GM18517 (cell line): ENCODE measurements around the gene CLEC16A.
A peak's percentile ranks its signal among the peaks of the same experiment; 100 is the strongest.

Experiments
- ATAC-seq: cut with Tn5 transposase; IDR thresholded peaks from one replicate; pipeline ENCODE4 v1.9.1; 2021; ENCODE audit warnings: mild to moderate bottlenecking, moderate library complexity; ENCODE audit not compliant: unreplicated experiment

CLEC16A gene

DNA sequence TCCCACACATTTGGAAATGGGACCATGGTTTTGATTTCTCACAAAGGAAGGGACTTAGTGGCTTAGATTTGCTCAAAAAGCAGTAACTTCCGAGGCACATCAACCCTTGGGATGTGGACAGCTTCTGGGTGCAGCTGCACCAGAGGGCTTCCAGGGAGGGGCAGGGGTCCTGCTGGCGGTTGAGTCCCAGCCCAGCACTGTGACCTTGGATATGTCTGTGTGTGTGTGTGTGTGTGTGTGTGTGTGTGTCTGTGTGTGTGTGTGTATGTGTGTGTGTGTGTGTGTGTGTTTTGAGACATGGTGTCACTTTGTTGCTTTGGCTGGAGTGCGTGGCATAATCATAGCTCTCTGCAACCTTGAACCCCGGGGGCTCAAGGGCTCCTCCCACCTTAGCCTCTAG is 130.8 kb downstream of the CLEC16A start:
- ATAC-seq, result no peak

DNA sequence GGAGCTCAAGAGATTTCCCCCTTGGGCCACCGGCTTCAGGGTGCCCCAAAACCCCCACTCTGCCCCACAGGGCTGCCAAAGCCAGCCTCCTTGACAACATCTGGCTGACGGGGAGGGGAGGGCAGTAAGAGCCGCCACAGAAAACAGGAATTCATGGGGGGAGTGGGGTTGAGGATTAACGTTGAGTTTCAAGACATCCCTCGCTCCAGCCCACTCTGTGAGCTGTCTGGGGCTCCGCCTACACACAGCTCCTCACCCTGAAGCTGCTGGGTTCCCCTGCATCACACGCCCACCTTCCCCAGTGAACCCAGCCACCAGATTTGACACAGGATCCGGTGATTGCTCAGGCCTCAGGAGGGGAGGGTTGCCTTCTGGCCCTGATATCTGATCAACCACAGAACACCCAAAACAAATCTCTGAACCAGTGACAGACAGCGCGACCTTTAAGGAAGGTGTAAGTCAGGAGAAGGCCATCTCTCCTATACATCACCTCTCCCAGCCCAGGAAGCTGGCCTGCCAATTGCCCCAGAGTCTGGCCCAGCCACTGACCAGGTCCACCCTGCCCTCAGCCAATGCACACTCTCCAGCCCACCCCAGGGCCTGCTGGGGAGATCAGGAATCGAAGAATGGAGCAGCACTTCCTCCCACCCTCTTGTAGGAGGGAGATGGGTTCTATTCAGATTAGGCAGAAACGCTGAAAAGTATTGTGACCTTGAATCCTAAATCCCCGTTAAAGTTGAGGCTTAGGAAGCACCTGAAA is 132.1 kb downstream of the CLEC16A start:
- peak; percentile 52 for ATAC-seq

DNA sequence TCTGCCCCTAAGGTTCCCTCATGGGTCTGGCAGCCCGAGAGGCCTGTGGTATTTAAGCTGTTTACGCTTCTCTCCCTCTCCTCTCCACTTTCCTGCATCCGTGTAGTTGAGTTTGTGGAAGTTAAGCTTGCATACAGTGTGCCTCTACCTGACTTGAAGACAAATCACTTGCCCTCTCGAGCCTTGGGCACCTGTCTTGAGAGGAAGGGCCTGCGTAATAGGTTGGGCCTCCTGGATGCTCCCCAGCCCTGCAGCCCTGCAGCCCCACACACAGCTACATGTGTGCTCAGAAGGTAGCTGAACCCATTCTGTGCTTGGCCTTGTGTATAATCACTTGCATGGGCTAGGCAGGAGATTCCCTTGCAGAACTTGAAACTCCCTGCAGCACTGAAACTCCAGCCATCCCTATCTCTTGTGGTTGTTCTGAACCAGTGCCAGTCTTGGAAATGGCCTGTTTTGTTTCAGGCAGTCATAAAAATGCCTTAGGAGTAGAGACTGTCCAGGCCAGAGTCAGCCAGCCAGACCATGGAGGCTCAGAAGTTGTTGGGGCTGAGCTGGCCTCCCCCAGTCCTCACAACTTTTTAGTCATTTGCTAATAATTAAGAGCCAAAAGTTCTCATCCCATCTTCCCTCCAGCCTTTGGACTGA is 134.6 kb downstream of the CLEC16A start:
- ATAC-seq, result no peak

DNA sequence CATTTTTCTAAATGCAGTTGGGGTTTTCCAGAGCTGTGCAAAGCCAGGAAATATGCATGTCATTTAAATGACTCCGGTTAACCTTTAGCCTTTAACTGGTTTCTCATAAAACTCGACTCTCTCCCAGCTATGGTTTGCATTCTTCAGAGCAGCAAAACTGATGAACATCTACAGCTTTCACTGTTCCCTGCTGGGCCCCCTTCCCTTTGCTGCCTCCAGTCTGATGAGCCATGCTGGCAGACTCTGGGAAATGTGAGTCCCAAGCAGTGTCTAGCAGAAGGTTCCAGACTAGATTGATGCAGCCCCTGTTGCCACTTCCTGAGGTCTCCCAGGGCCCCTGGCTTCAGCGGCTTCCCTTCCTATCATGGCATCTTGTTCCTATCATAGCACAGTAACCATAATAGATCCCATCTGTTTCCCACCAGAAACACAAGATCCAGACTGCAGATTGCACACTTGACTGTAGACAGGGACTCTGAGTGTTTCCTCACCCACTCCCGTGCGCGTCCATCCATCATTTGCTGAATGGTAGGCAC is 135.4 kb downstream of the CLEC16A start:
- no peak for ATAC-seq

DNA sequence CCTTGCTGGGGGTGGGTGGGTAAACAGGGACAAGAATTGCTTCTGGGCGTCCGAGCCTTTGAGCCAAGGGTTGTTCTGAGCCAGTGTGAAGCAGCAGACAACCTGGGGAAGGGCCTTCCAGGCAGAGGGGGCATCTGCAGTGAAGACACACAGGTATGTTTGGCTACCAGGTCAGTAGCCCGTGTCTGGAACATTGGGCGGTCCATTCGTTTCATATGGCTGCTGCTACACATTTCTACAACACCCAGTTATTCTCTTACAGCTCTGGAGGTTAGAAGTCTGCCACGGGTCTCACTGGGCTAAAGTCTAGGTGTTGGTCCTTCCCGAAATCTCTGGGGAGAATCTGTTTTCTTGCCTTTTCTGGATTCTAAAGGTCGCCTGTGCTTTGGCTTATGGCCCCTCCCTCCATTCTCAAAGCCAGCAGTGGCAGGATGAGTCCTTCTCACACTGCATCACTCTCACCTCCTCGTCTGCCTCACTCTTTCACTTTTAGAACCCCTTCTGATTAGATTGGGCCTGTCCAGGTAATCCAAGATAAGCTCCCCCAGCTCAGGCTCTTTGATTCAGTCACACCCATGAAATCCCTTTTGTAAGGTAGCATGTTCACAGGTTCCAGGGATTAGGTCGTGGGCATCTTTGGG is 136.1 kb downstream of the CLEC16A start:
- ATAC-seq, result no peak

DNA sequence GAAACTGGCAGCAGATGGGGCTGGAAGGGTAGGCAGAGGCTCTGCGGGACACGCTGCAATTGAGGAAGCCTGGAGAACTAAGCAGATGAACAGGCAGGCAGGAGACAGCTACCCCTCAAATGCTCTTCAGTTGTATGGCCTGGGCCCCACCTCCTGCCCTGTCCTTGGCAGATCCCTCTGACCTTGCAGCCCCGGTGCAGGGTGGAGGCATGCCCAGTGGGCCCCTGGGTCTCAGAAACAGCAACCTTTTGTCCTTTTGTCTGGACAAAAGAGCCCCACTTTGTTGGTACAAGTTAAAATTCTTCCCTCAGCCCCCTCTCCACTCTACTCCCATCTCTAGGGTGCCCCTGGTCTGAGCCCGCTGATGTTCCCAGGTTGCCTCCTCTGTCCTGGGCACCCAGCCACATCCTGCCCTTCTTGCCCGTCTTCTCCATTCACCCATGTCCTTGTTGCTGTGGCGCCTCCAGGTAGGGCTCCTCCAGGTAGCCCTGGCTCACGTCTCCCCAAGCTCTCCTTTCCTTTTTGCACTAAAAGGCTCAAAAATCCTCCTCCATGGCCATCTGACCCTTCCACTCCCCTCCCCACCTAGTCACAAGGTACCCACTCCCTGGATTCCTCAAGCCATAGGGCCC is 136.8 kb downstream of the CLEC16A start:
- ATAC-seq, result no peak

DNA sequence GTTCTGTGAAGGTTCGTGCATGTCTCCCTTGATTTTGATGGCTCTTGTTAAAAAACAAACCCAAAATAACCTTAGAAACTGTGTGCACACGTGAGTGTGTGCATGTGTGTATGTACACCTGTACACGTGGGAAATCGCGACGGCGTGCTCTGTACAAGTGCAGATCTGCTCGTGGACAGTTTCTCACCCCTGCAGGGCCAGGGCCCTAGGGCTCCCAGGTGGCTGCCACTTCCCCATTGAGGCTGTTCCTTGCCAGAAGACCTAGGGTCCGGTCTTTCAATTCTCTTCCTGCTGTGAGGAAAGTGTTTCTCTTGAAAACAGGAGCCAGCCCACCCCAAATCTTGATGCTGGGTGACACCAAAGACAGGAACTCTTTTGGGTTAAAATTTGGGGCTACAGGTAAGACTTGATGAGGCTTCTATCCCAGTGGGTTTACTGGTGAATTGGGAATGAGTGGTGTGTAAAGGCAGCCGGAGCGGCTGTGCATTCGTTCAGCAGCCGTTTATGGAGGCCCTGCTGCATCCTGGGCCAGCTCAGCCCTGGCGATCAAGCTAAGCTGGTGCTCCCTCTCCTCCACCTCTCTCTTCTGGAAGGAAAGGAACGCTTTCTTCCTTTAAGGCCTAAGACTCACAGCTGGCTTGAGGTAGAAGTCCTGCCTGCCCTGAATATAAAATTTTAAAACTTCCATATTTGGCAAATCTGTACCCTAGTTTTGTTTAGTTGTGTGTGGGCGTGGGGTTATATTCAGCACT is 137.9 kb downstream of the CLEC16A start:
- ATAC-seq, result no peak

DNA sequence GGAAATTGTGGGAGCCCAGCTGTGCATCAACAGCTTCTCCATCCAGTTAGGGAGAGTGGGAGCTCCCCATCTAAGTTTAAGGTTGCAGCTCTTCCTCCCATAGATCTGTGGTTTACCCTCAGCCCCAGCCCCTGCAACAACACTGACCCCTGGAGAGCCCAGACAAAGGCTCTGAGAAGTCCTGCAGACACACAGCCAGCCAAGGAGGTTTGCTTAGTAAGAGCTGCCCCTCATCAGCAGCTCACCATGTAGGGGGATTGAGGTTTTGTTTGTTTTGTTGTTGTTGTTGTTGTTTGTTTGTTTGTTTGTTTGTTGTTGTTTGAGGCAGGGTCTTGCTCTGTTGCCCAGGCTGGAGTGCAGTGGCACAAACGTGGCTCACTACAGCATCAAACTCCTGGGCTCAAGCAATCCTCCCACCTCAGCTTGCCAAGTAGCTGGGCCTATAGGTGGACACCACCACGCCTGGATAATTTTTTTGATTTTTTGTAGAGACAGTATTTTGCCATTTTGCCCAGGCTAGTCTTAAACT is 138.6 kb downstream of the CLEC16A start:
- no peak for ATAC-seq

DNA sequence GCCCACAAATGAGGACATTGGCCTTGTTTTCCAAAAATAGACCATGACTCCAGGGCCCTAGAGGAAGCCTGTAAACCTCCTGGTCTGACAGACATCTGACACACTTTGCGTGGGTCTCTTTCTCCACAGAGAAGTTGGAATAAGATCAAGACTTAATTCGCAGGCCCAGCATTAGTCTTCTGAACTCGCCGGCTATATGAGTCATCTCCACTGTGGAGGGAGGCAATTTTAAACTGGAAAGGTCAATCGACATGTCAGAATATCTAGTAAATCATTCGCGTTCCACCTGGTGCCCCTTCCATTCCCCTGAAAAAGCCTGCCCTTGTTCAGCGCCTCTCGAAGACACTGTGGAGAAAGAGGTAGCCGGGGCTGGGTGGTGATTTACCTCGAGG is 140.1 kb downstream of the CLEC16A start:
- no peak for ATAC-seq

DNA sequence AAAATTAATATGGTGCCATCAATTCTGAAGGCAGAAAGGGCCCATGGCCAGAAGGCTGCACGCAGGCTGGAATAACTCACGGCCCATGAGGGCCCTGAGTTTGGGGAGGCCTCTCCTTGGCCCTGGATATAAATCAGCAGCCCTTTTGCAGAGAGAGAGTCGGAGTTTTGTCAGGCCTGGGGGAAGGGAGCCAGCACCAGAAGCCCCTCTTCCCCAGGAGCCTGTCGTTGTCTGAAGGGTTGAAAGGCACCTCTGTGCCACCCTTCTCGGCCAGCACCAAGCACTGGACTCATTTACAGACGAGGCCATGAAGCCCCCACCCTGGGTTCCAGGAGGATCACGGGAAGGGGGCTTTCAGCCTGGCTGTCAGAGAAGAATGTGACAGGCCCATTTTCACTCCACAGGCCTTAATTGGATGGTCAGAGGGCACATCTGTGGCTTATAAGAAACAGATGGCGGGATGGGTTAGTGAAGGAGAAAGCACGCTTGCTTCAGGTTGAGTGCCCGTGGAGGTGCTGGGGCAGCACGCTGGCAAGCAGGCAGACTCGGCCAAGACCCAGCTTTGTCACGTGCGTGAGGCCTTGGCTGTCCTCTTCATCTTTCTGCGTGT is 140.6 kb downstream of the CLEC16A start:
- ATAC-seq, result no peak

DNA sequence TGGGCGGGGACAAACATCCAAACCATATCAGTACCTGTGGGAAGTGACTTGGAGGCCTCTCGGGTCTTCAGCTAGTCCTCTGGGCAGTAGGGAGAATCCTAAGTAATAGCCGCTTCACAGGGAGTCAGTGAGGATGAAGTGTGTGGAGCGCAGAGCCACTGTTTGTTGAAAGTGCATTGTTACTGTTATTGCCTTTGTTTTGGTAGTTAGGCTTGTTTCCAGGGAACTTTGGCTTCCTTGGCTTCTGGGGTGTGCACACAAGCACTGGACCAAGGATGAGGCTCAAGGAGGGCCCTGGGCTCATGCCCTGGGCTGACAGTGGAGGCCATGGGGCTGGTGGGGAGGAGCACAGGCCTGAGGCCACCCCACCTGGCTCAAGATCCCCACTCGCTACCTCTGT is 141.6 kb downstream of the CLEC16A start:
- ATAC-seq, result no peak

DNA sequence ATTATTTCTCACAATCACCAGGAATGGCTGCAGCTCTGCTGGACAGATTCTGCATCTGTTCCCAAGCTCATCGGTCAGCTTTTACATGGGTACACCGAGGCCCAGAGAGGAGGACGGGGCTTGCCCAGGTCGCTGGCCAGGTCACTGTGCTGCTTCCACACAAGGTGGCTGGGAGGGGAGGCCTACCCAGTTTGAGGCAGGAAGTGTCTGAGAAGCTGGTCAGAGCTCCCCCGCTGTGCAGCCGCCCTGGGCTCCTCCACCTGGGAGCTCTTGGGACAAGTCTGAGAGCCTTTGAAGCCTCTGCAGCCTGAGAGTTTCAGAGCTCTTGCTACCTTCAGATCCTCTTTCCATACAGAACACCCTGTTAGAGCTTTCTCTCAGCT is 143.3 kb downstream of the CLEC16A start:
- ATAC-seq, result no peak

DNA sequence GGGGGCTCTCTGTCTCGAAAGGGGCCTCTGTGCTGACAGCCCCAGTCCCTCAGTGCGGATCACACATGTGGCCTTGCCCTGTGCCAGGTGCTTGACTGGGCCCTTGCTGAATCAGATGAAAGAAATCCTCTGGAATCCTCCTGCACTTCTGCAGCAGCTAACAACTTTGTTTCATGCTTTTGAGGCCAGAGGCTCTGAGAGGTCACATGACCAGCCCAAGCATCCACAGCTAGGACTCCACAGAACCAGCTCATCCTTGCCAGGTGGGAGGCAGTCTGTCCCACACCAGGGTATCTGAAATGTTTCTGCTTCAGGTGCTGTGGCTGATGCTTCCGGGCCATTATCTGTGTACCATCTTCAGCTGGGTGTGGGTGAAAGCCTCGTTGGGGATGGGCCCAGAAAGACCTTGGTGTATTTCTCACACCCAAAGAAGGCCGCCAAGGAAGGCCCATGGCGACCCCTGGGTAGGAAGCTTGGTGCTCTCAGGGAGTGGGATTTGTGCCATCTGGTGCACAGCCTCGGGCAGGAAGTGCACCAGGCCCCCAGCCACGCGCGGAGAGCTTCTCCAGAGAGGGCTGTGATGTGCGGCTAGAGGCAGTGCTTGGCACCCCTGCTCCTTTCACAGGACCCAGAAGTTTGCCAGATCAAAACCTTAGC is 143.8 kb downstream of the CLEC16A start:
- ATAC-seq, result no peak

DNA sequence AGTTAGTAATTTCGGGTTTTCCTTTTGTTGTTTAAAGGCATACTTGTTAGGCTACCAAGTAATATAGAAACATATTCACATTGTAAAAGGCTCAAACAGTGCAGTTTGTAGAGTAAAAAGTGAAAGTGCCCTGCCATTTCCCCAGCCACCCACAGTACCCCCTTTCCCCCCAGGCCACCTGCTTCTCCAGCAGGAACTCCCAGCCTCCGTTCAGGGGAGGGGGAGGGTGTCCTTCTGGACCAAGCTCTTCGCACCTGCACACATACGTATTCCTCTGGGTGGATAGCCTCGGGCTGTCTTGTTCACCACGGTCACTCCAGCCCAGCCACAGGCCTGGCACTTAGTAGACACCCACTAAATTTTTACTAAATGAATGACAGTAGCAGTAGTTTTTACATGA is 144.5 kb downstream of the CLEC16A start:
- no peak for ATAC-seq

DNA sequence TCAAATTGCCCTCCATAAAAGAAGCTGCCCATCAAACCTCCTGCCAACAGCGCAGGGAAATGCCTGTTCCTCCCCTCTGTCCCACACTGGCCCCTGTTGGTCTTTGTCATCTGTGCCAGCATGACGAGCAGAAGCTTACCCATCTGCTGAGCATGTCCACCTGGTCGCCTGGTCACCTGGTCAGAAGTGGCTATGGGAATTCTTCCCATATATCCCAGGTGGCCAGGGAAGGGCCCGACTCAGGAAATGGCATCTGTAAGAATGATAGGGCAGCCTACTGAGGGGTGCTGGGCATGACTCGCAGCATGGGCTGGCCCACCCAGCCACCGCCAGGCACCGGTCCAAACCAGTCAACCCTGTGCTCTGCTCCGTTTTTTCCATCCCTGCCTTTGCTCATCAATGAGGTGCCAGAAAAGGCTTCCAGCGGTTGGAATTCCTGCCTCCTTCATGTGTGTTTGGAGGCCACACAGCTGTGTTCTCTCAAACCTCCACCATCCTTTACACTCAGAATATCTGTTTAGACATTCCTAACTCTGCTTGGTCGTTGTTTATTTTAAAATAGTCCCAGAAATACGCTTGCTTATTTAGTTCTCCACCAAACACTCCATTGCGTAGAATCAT is 145.2 kb downstream of the CLEC16A start:
- ATAC-seq, result no peak

DNA sequence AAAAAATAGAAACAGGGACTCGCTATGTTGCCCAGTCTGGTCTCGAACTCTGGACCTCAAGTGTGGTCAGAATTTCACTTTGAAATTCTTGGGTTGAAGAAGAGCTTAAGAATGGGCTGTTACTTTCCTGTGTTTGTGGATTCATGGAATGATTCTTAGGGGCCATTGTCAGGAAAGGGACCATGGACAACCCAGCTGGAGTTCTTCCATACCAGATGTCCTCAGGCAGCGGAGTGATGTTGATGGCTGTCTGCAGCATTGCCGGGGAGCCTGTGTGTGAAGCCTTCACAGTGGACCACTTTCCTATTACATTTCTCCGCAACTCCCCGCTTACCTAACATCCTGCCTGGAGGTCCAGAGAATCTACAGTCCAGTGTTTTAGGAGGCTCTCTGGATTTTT is 145.9 kb downstream of the CLEC16A start:
- no peak for ATAC-seq

DNA sequence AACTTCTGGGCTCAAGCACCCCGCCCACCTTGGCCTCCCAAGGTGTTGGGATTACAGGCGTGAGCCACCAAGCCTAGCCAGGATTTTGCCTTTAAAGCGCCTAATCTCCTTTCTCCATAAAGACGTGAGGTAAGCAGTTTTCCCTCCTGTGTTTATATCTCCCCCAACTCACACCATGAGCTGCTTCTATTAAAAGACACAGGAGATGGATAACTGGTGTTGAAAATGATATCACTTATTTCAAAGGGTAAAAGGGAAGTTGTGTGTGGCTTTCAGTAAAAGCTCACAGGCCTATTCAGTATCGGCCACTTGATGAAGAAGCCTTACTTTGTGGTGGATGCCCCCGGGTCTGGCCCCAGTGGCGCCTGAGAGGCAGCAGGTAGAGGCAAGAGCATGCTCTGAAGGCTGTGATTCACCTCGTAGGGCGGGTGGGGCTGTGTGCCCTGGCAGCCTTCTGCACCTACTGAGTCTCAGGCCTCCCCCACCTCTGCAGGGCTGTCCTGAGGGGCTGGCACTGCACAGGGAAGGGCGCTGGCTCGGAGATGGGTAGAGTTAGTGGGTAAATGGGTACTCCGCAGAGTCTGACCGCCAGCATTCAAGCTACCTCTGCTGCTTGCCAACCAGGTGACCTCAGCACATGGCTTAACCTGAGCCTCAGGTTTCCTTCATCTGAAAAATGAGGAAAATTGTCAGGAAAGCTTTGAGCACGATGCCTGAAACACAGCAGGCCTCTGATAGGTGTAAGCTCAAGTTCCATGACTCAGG is 146.8 kb downstream of the CLEC16A start:
- no peak for ATAC-seq

DNA sequence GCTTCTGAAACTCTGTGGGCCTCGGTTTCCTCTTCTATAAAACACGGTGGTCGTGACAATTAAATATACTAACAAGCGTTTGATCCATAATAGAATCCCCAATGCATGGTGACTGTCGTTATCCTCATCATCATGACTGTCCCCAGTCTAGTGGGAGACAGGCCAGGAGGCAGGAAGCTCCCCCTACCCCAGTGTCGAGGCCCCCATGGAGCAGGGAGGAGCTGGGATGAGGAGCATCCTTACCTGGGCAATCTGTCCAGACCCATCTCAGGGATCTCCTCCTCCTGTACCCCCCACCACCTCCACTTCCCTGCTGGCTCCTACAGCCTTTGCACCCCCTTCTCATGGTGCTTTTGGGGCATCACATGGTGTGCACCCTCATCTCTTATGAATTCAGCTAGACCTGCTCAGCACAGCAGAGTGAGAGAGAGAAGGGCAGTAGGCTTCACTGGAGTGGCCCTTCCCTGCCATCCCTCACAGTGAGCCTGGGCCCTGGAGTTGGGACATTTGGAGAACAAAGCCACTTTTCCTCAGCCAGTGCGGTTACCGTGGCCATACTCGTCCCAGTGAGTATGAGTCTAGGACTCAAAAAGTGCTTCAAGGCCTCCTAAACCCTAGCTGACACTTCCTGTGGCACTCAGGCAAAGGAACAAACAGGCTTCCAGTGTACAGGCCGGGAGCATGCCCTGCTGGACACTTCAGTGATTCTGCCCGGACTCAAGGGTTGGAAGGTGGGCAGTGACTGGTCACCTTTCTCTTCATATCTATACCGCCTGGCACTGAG is 148.6 kb downstream of the CLEC16A start:
- ATAC-seq, result no peak
